Nephron (organoid): ENCODE measurements around the gene NTM.

Experiments used
- H3K27ac Mint-ChIP-seq, 3 experiments: 2 replicates each; pipeline ENCODE4 v1.8.0; 2020; ENCODE audit warnings: mixed read lengths in 3 of 3, mild to moderate bottlenecking in 2 of 3, moderate library complexity in 1 of 3
- H3K27me3 Mint-ChIP-seq: 2 replicates; pipeline ENCODE4 v1.8.0; 2021; ENCODE audit warnings: low read depth, mild to moderate bottlenecking, moderate library complexity, mixed read lengths
- H3K36me3 Mint-ChIP-seq: 2 replicates; pipeline ENCODE4 v1.8.0; 2020; ENCODE audit warnings: low read depth, mixed read lengths
- H3K4me1 Mint-ChIP-seq: 2 replicates; pipeline ENCODE4 v1.8.0; 2020; ENCODE audit warnings: mixed read lengths
- H3K4me3 Mint-ChIP-seq, 3 experiments: 2 replicates each; pipeline ENCODE4 v1.8.0; 2020; ENCODE audit warnings: mild to moderate bottlenecking in 3 of 3, mixed read lengths in 3 of 3, moderate library complexity in 2 of 3
- H3K9me3 Mint-ChIP-seq: 2 replicates; pipeline ENCODE4 v1.8.0; 2020; ENCODE audit warnings: mixed read lengths
- CTCF ChIP-seq, 3 experiments: fragments of 200-600 bp; sonication (generic); IDR thresholded peaks; one replicate each; pipeline ENCODE4 v1.5.0; 2021; ENCODE audit warnings: antibody characterized with exemption in 3 of 3; ENCODE audit not compliant: unreplicated experiment in 3 of 3

NTM gene

GRCh38 chr11:131851964-131852755 is 481.7 kb downstream of the NTM start:
- Mint-ChIP-seq H3K4me1 (peaks cover 9% of the 10 kb centered on the region), H3K36me3 (no peaks in the 10 kb centered on the region), H3K9me3 (no peaks in the 10 kb centered on the region), H3K27ac (no peak overlapping the region), H3K4me3 (no peak overlapping the region), H3K27me3 (peaks cover 32% of the 10 kb centered on the region)
- no peak for TF ChIP-seq CTCF (IDR thresholded peaks at IDR 0.05; ENCODE audit: unreplicated experiment in 3 of 3)

- Mint-ChIP-seq H3K9me3 (no peaks in the 10 kb centered on the region), H3K27me3 (peaks cover 32% of the 10 kb centered on the region), H3K4me3 (no peak overlapping the region), H3K36me3 (no peaks in the 10 kb centered on the region), H3K4me1 (peaks cover 9% of the 10 kb centered on the region), H3K27ac (no peak overlapping the region)
- TF ChIP-seq CTCF (IDR thresholded peaks at IDR 0.05; ENCODE audit: unreplicated experiment in 3 of 3) = no peak
Measured at GRCh38 chr11:131852757-131853156, 482.3 kb downstream of the NTM start.

- Mint-ChIP-seq H3K4me3 (no peak overlapping the region), H3K27me3 (peaks cover 32% of the 10 kb centered on the region), H3K4me1 (peaks cover under 1% of the 10 kb centered on the region), H3K27ac (no peak overlapping the region), H3K36me3 (no peaks in the 10 kb centered on the region), H3K9me3 (no peaks in the 10 kb centered on the region)
- no peak for TF ChIP-seq CTCF (IDR thresholded peaks at IDR 0.05; ENCODE audit: unreplicated experiment in 3 of 3)
Measured at GRCh38 chr11:131854391-131854790, 484.0 kb downstream of the NTM start.

- no peak overlapping the region for H3K4me3 Mint-ChIP-seq
- peaks cover 35% of the 10 kb centered on the region for H3K27me3 Mint-ChIP-seq
- H3K4me1 Mint-ChIP-seq = peaks cover 8% of the 10 kb centered on the region
- no peaks in the 10 kb centered on the region for H3K36me3 Mint-ChIP-seq
- no peak overlapping the region for H3K27ac Mint-ChIP-seq
- no peaks in the 10 kb centered on the region for H3K9me3 Mint-ChIP-seq
- TF ChIP-seq CTCF (IDR thresholded peaks at IDR 0.05; ENCODE audit: unreplicated experiment in 3 of 3) = no peak
Measured at GRCh38 chr11:131855320-131855719, 484.9 kb downstream of the NTM start.

GRCh38 chr11:131857246-131857645 is 486.8 kb downstream of the NTM start:
- Mint-ChIP-seq H3K4me3 (no peak overlapping the region), H3K36me3 (no peaks in the 10 kb centered on the region), H3K27me3 (peaks cover 22% of the 10 kb centered on the region), H3K27ac (no peak overlapping the region), H3K4me1 (peaks cover 18% of the 10 kb centered on the region), H3K9me3 (no peaks in the 10 kb centered on the region)
- no peak for TF ChIP-seq CTCF (IDR thresholded peaks at IDR 0.05; ENCODE audit: unreplicated experiment in 3 of 3)

GRCh38 chr11:131858505-131858904 is 488.1 kb downstream of the NTM start:
- Mint-ChIP-seq H3K27me3 (peaks cover 13% of the 10 kb centered on the region), H3K27ac (no peak overlapping the region), H3K9me3 (no peaks in the 10 kb centered on the region), H3K36me3 (no peaks in the 10 kb centered on the region), H3K4me3 (no peak overlapping the region), H3K4me1 (peaks cover 18% of the 10 kb centered on the region)
- TF ChIP-seq CTCF (IDR thresholded peaks at IDR 0.05; ENCODE audit: unreplicated experiment in 3 of 3) = no peak
